NT2/D1 (cell line): ENCODE measurements around the gene BGN.

ENCODE experiments used
- DNase-seq: peaks from one replicate; pipeline ENCODE4 v3.0.0-alpha.2; 2011; ENCODE audit warnings: low read depth, low spot score
- H3K27me3 ChIP-seq: 2 replicates; pipeline ENCODE4 v1.6.0; 2011; ENCODE audit warnings: mild to moderate bottlenecking; ENCODE audit not compliant: insufficient read length, insufficient read depth
- H3K36me3 ChIP-seq: 2 replicates; pipeline ENCODE4 v1.6.1; 2011; ENCODE audit warnings: mild to moderate bottlenecking, low read length, mixed read lengths; ENCODE audit not compliant: insufficient read depth, insufficient read length
- H3K4me1 ChIP-seq: 2 replicates; pipeline ENCODE4 v1.5.1; 2011; ENCODE audit not compliant: insufficient read depth, insufficient read length
- H3K4me3 ChIP-seq: 2 replicates; pipeline ENCODE4 v1.5.1; 2011; ENCODE audit warnings: low read depth; ENCODE audit not compliant: insufficient read length
- H3K9ac ChIP-seq: 2 replicates; pipeline ENCODE4 v1.6.0; 2011; ENCODE audit warnings: low read depth; ENCODE audit not compliant: insufficient read length
- H3K9me3 ChIP-seq: 2 replicates; pipeline ENCODE4 v1.5.1; 2011; ENCODE audit warnings: mild to moderate bottlenecking, low read length; ENCODE audit not compliant: insufficient read depth
- SUZ12 ChIP-seq: IDR thresholded peaks from 2 replicates; pipeline ENCODE4 v1.6.1; 2011; ENCODE audit not compliant: insufficient read length, insufficient read depth; ENCODE audit errors: extremely low read depth
- YY1 ChIP-seq: IDR thresholded peaks from 2 replicates; pipeline ENCODE4 v1.6.1; 2011; ENCODE audit not compliant: insufficient read length, insufficient read depth
- ZNF274 ChIP-seq: IDR thresholded peaks from 2 replicates; pipeline ENCODE4 v1.6.1; 2011; ENCODE audit warnings: mild to moderate bottlenecking, low read depth, low read length

Gene BGN

GRCh38 chrX:153509592-153509991 lies 14.8 kb downstream of the BGN start:
- peaks cover 3% of the 10 kb centered on the region for H3K4me1 ChIP-seq
- no peak for TF ChIP-seq YY1
- no peak for TF ChIP-seq ZNF274
- TF ChIP-seq SUZ12: no peak
- no peak overlapping the region for H3K4me3 ChIP-seq
- H3K9ac ChIP-seq: no peak overlapping the region
- DNase-seq: no peak
- H3K36me3 ChIP-seq: no peaks in the 10 kb centered on the region
- no peaks in the 10 kb centered on the region for H3K9me3 ChIP-seq
- peaks cover 1% of the 10 kb centered on the region for H3K27me3 ChIP-seq

GRCh38 chrX:153510383-153510782 lies 15.6 kb downstream of the BGN start:
- H3K9me3 ChIP-seq: no peaks in the 10 kb centered on the region
- H3K4me3 ChIP-seq: no peak overlapping the region
- TF ChIP-seq YY1: no peak
- no peak for TF ChIP-seq SUZ12
- no peak for TF ChIP-seq ZNF274
- no peak overlapping the region for H3K9ac ChIP-seq
- DNase-seq: no peak
- peaks cover 3% of the 10 kb centered on the region for H3K4me1 ChIP-seq
- H3K36me3 ChIP-seq: no peaks in the 10 kb centered on the region
- H3K27me3 ChIP-seq: peaks cover 4% of the 10 kb centered on the region

- H3K36me3 ChIP-seq: no peaks in the 10 kb centered on the region
- no peak overlapping the region for H3K4me3 ChIP-seq
- H3K27me3 ChIP-seq: peaks cover 18% of the 10 kb centered on the region
- H3K9ac ChIP-seq: no peak overlapping the region
- H3K4me1 ChIP-seq: peaks cover 3% of the 10 kb centered on the region
- no peak for TF ChIP-seq SUZ12
- TF ChIP-seq ZNF274: no peak
- TF ChIP-seq YY1: no peak
- H3K9me3 ChIP-seq: no peaks in the 10 kb centered on the region
- no peak for DNase-seq
Measured at GRCh38 chrX:153511784-153512500, 17.2 kb downstream of the BGN start.

GRCh38 chrX:153512501-153512893 lies 17.7 kb downstream of the BGN start:
- no peak overlapping the region for H3K9ac ChIP-seq
- DNase-seq: no peak
- no peaks in the 10 kb centered on the region for H3K9me3 ChIP-seq
- peaks cover 3% of the 10 kb centered on the region for H3K4me1 ChIP-seq
- H3K27me3 ChIP-seq: peaks cover 22% of the 10 kb centered on the region
- no peaks in the 10 kb centered on the region for H3K36me3 ChIP-seq
- TF ChIP-seq ZNF274 (no peak), SUZ12 (no peak), YY1 (no peak)
- H3K4me3 ChIP-seq: no peak overlapping the region

- Histone ChIP-seq H3K4me1 (no peaks in the 10 kb centered on the region), H3K27me3 (peaks cover 28% of the 10 kb centered on the region), H3K9me3 (no peaks in the 10 kb centered on the region), H3K9ac (no peak overlapping the region), H3K4me3 (no peak overlapping the region), H3K36me3 (no peaks in the 10 kb centered on the region)
- no peak for TF ChIP-seq SUZ12
- TF ChIP-seq ZNF274: no peak
- TF ChIP-seq YY1: no peak
- no peak for DNase-seq
Measured at GRCh38 chrX:153513265-153513664, 18.5 kb downstream of the BGN start.

- TF ChIP-seq SUZ12: no peak
- no peak for TF ChIP-seq ZNF274
- no peak for TF ChIP-seq YY1
- H3K9ac ChIP-seq: no peak overlapping the region
- no peaks in the 10 kb centered on the region for H3K9me3 ChIP-seq
- no peak overlapping the region for H3K4me3 ChIP-seq
- H3K36me3 ChIP-seq: no peaks in the 10 kb centered on the region
- no peaks in the 10 kb centered on the region for H3K4me1 ChIP-seq
- H3K27me3 ChIP-seq: peaks cover 38% of the 10 kb centered on the region
- DNase-seq: no peak
Measured at GRCh38 chrX:153514259-153514658, 19.5 kb downstream of the BGN start.

GRCh38 chrX:153515435-153515834 lies 20.7 kb downstream of the BGN start:
- TF ChIP-seq SUZ12 (no peak), ZNF274 (no peak), YY1 (no peak)
- H3K9ac ChIP-seq: no peak overlapping the region
- no peaks in the 10 kb centered on the region for H3K36me3 ChIP-seq
- no peak overlapping the region for H3K4me3 ChIP-seq
- H3K9me3 ChIP-seq: no peaks in the 10 kb centered on the region
- peaks cover 41% of the 10 kb centered on the region for H3K27me3 ChIP-seq
- DNase-seq: no peak
- H3K4me1 ChIP-seq: no peaks in the 10 kb centered on the region

GRCh38 chrX:153516073-153516472 lies 21.3 kb downstream of the BGN start:
- peaks cover 41% of the 10 kb centered on the region for H3K27me3 ChIP-seq
- no peaks in the 10 kb centered on the region for H3K4me1 ChIP-seq
- no peaks in the 10 kb centered on the region for H3K9me3 ChIP-seq
- no peak for DNase-seq
- TF ChIP-seq ZNF274 (no peak), YY1 (no peak), SUZ12 (no peak)
- H3K36me3 ChIP-seq: no peaks in the 10 kb centered on the region
- H3K9ac ChIP-seq: no peak overlapping the region
- H3K4me3 ChIP-seq: no peak overlapping the region
